Esophagus muscularis mucosa (tissue), 4 donors: Measurements from ENCODE around the gene ZNF385D. TPM values are rescaled to one million over a fixed set of nuclear protein-coding genes. Genes with fewer than 3 reads are reported as not detected.

Experiments used
- DNase-seq: peaks from one replicate; pipeline ENCODE4 v3.0.0-alpha.2; 2017; ENCODE audit errors: extremely low spot score
- H3K27ac ChIP-seq, 4 donors: fragments of 200-600 bp; sonication (generic); replicated peaks in 1 of 4; 1 replicate in 3 of 4; 2 replicates in 1 of 4; pipeline ENCODE4 v1.5.1; 2016 to 2019; ENCODE audit warnings: mild to moderate bottlenecking in 1 of 4
- H3K27me3 ChIP-seq, 4 donors: fragments of 200-600 bp; sonication (generic); one replicate each; pipeline versions ENCODE4 v1.5.1 to v1.6.0; 2016 to 2019
- H3K36me3 ChIP-seq, 4 donors: fragments of 200-600 bp; sonication (generic); one replicate each; pipeline ENCODE4 v1.5.1; 2016 to 2019
- H3K4me1 ChIP-seq, 4 donors: fragments of 200-600 bp; sonication (generic); one replicate each; pipeline ENCODE4 v1.5.1; 2016 to 2019
- H3K4me3 ChIP-seq, 4 donors: fragments of 200-600 bp; sonication (generic); 1 replicate in 2 of 4; 2 replicates in 2 of 4; pipeline ENCODE4 v1.5.1; 2016 to 2019; ENCODE audit warnings: mild to moderate bottlenecking in 4 of 4, moderate library complexity in 1 of 4
- H3K9me3 ChIP-seq, 4 donors: fragments of 200-600 bp; sonication (generic); 1 replicate in 3 of 4; 2 replicates in 1 of 4; pipeline ENCODE4 v1.5.1; 2016 to 2019
- EP300 ChIP-seq: sonication (generic); formaldehyde crosslinking; IDR thresholded peaks from one replicate; pipeline ENCODE4 v1.6.1; 2017; ENCODE audit warnings: antibody characterized with exemption
- POLR2A ChIP-seq: fragments of 450-650 bp; IDR thresholded peaks from one replicate; pipeline ENCODE4 v1.6.1; 2017; ENCODE audit warnings: antibody characterized with exemption, moderate library complexity, mild to moderate bottlenecking, low read depth
- POLR2AphosphoS5 ChIP-seq, 2 donors: sonication (generic); formaldehyde crosslinking; IDR thresholded peaks; one replicate each; pipeline ENCODE4 v1.6.1; 2017; ENCODE audit warnings: antibody characterized with exemption in 2 of 2
- WGBS: methylation state at CpG from one replicate; pipeline ENCODE4 v1.1.5; 2018; 5-methylcytosine and 5-hydroxymethylcytosine counted together
- intact Hi-C: fragments of 100-400 bp; cut with DNase I; formaldehyde crosslinking; loops from one replicate; pipeline ENCODE4 v1.15.1; 2023
- total RNA-seq, 4 donors: library from RNA; depleted of rRNA; stranded (reverse); fragments of >200 nt; gene quantifications; one replicate each; pipeline versions ENCODE4 v1.1.0 to v1.2.1, GENCODE V29; 2016
- TF ChIP-seq, protein P1 (sequence below), 3 experiments: fragments of 200-600 bp in 2 of 3; fragments of 450-650 bp in 1 of 3; sonication (generic) in 2 of 3; IDR thresholded peaks; one replicate each; pipeline ENCODE4 v1.5.1; 2017 to 2019; ENCODE audit warnings: antibody characterized with exemption in 3 of 3, mild to moderate bottlenecking in 2 of 3, moderate library complexity in 1 of 3

Gene ZNF385D
- total RNA-seq, 4 donors from 2014 or later, result 7.7 to 11.2 (median 8.2) TPM

DNA sequence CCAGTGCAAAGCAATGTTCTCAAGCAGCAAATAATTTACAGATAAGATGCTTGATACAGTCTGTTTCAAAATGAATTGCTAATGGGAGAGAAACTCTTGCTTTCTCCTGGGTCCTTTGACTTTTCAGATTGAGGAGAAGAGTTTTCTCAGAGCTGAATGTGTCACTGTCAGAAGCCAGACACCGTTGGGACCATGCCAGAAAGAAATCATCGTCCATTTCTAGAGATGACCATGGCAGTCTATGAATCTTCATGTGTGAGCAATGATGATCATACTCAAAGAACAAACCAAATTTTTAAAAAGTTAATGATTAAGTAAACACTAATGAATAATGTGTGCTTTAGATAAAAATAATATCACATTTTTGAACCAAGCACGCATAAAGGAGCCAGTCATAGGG is 77.6 kb downstream of the ZNF385D start:
- Histone ChIP-seq H3K27ac (no peak overlapping the region), H3K27me3 (no peaks in the 10 kb centered on the region), H3K9me3 (no peaks in the 10 kb centered on the region), H3K4me3 (no peak overlapping the region), H3K4me1 (peaks cover 0 to 69% (median 44%) of the 10 kb centered on the region in 4 donors), H3K36me3 (no peaks in the 10 kb centered on the region)
- DNase-seq, result no peak
- WGBS, result 51% methylated on average over 3 of the region's 3 CpGs
- TF ChIP-seq, protein P1, sequence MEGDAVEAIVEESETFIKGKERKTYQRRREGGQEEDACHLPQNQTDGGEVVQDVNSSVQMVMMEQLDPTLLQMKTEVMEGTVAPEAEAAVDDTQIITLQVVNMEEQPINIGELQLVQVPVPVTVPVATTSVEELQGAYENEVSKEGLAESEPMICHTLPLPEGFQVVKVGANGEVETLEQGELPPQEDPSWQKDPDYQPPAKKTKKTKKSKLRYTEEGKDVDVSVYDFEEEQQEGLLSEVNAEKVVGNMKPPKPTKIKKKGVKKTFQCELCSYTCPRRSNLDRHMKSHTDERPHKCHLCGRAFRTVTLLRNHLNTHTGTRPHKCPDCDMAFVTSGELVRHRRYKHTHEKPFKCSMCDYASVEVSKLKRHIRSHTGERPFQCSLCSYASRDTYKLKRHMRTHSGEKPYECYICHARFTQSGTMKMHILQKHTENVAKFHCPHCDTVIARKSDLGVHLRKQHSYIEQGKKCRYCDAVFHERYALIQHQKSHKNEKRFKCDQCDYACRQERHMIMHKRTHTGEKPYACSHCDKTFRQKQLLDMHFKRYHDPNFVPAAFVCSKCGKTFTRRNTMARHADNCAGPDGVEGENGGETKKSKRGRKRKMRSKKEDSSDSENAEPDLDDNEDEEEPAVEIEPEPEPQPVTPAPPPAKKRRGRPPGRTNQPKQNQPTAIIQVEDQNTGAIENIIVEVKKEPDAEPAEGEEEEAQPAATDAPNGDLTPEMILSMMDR (IDR thresholded peaks at IDR 0.05), result no peak
- TF ChIP-seq POLR2AphosphoS5 (IDR thresholded peaks at IDR 0.05) (no peak), POLR2A (no peak), EP300 (no peak)
- intact Hi-C loops, result no loop called here

DNA sequence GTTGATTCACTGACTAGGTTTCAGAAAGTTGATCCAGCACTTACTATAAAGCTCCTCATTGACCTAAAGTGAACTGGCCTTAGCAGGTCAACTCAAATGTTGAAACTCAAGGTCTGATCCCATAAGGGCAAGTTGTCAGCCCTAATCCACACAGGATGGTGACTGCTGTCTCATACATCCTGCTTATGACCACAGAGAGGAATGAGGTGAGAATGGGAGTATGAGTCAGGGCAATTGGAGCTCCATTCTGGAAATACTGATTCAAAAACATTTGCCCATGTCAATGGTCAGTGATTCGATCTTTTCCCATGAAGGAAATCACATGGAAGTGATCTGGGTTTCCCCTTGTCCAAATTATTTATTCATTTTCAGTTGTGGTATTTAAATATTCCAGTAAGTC is 78.7 kb downstream of the ZNF385D start:
- Histone ChIP-seq H3K36me3 (no peaks in the 10 kb centered on the region), H3K4me1 (peaks cover 0 to 68% (median 40%) of the 10 kb centered on the region in 4 donors), H3K27ac (no peak overlapping the region), H3K4me3 (no peak overlapping the region), H3K9me3 (no peaks in the 10 kb centered on the region), H3K27me3 (no peaks in the 10 kb centered on the region)
- DNase-seq, result no peak
- TF ChIP-seq EP300, result no peak
- TF ChIP-seq POLR2AphosphoS5 (IDR thresholded peaks at IDR 0.05), result peak; percentile 20 to 30
- intact Hi-C loops, result no loop called here
- 40% methylated on average over 1 of the region's 1 CpG for WGBS

DNA sequence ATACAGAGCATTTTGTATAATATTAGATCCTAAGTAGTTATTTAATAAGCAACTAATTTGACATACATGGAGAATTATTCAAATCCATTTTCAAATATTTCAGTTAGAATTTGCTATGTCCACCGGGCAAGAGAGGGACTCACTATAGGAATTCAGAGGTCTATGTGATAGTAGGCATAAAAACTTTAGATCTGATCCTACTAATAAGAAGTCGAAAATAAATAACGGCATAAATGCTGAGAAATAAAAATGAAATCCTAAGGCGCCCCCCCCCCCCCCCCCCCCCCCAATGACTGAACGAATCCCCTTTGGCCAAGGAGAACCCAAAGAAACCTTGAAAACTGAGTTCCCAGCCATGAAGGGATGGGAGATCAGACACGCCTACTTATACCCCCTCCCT is 80.6 kb downstream of the ZNF385D start:
- TF ChIP-seq, protein P1 (IDR thresholded peaks at IDR 0.05), result no peak
- TF ChIP-seq POLR2A, result no peak
- no peak for TF ChIP-seq POLR2AphosphoS5 (IDR thresholded peaks at IDR 0.05)
- no peak for TF ChIP-seq EP300
- 82% methylated on average over 6 of the region's 6 CpGs for WGBS
- Histone ChIP-seq H3K4me3 (no peak overlapping the region), H3K27me3 (no peaks in the 10 kb centered on the region), H3K27ac (no peak overlapping the region), H3K9me3 (no peaks in the 10 kb centered on the region), H3K36me3 (no peaks in the 10 kb centered on the region), H3K4me1 (peaks cover 0 to 61% (median 30%) of the 10 kb centered on the region in 4 donors)
- DNase-seq, result no peak
- intact Hi-C loops, result no loop called here

DNA sequence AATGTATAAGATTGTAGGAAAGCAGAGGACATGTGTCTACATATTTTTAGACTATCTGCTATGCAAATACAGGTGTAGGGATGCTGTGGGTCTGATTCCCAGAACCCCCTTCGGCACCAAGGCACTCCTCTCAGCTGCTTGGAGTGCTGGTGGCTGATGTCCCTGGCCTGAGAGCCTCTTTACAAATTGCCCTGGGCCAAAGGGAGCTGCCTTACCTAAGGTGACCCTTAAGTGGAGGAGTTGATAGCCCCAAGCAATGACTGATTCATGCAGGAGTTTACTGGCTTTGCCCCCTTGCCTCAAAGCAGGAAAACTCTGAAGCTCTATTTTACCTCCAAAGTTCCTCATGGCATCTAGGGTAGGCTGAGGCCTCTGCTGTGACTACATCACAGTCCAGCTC is 83.0 kb downstream of the ZNF385D start:
- H3K4me1 ChIP-seq, result peaks cover 0 to 49% (median 25%) of the 10 kb centered on the region in 4 donors
- no peak overlapping the region for H3K27ac ChIP-seq
- 33% methylated on average over 1 of the region's 1 CpG for WGBS
- no peak for DNase-seq
- TF ChIP-seq, protein P1 (IDR thresholded peaks at IDR 0.05), result no peak
- no peak for TF ChIP-seq EP300
- peaks cover 0 to 3% (median 1%) of the 10 kb centered on the region in 4 donors for H3K36me3 ChIP-seq
- no peak overlapping the region for H3K4me3 ChIP-seq
- intact Hi-C loops, result no loop called here
- no peaks in the 10 kb centered on the region for H3K9me3 ChIP-seq
- H3K27me3 ChIP-seq, result no peaks in the 10 kb centered on the region

DNA sequence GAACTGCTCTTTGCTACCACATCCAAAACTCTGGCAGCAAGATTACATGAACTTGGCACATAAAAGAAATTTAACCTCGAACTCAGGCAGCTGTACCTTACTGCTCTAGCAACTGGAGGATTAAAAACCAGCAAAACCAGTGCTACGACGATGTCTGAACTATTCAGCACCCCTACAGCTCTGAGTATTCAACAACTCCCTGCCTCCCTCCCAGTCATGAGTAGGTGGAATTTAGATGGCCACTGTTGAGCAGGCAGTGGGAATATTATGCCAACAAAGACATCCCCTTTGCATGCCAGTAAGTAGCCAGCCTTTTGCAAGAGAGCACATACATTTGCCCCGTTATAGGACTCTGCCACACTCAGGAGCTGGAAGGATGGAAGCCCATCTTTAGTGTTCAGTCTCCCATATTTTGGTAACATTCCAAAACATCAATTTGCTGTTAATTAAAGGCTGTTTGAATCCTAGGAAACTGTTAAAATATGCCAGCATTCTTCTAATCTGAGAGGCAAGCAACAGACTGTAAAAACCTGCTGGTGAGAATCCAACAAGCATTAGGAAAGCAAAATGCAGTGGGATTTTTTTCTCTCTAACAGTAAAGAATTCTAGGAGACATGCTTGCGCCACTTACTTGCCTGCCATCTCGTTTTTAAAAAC is 85.4 kb downstream of the ZNF385D start:
- TF ChIP-seq, protein P1 (IDR thresholded peaks at IDR 0.05), result no peak
- no peak for TF ChIP-seq POLR2A
- no peak for TF ChIP-seq POLR2AphosphoS5 (IDR thresholded peaks at IDR 0.05)
- TF ChIP-seq EP300, result no peak
- Histone ChIP-seq H3K4me1 (peaks cover 0 to 27% (median 21%) of the 10 kb centered on the region in 4 donors), H3K36me3 (peaks cover 0 to 5% (median 2%) of the 10 kb centered on the region in 4 donors), H3K27me3 (no peaks in the 10 kb centered on the region), H3K9me3 (no peaks in the 10 kb centered on the region), H3K27ac (peak overlapping the region; percentile 6 to 37 (median 24)), H3K4me3 (no peak overlapping the region)
- no peak for DNase-seq
- intact Hi-C loops, result no loop called here
- WGBS, result 70% methylated on average over 6 of the region's 6 CpGs
